Tibial nerve (tissue), 4 donors: ENCODE data around the gene NUDT13. TPM values are rescaled to one million over a fixed set of nuclear protein-coding genes. Genes with fewer than 3 reads are reported as not detected.
"Not testable (repeated sequence)": the region's sequence is repeated elsewhere in the genome, so short reads cannot be mapped to it uniquely, and the experiment has no call there.

Experiments
- DNase-seq, 2 donors: peaks; one replicate each; pipeline ENCODE4 v3.0.0-alpha.2; 2019; ENCODE audit warnings: low spot score in 2 of 2
- H3K27ac ChIP-seq, 4 donors: fragments of 200-600 bp; sonication (generic) in 3 of 4; one replicate each; pipeline ENCODE4 v1.5.1; 2017 to 2019; ENCODE audit warnings: mild to moderate bottlenecking in 1 of 4
- H3K27me3 ChIP-seq, 2 donors: fragments of 200-600 bp; sonication (generic) in 1 of 2; one replicate each; pipeline versions ENCODE4 v1.5.1 to v1.6.0; 2017 to 2019
- H3K36me3 ChIP-seq, 3 donors: fragments of 200-600 bp; sonication (generic); one replicate each; pipeline ENCODE4 v1.5.1; 2018 to 2019
- H3K4me1 ChIP-seq, 4 donors: fragments of 200-600 bp; sonication (generic) in 3 of 4; one replicate each; pipeline ENCODE4 v1.5.1; 2017 to 2019
- H3K4me3 ChIP-seq, 4 donors: fragments of 200-600 bp; sonication (generic) in 3 of 4; one replicate each; pipeline ENCODE4 v1.5.1; 2017 to 2019; ENCODE audit warnings: mild to moderate bottlenecking in 1 of 4, moderate library complexity in 1 of 4
- H3K9me3 ChIP-seq, 4 donors: fragments of 200-600 bp; sonication (generic) in 3 of 4; one replicate each; pipeline ENCODE4 v1.5.1; 2017 to 2019
- CTCF ChIP-seq, 5 experiments: fragments of 200-600 bp in 3 of 5; fragments of 450-650 bp in 2 of 5; sonication (generic) in 3 of 5; IDR thresholded peaks; one replicate each; pipeline ENCODE4 v1.5.1; 2016 to 2019; ENCODE audit warnings: antibody characterized with exemption in 5 of 5, mild to moderate bottlenecking in 3 of 5, moderate library complexity in 2 of 5
- EP300 ChIP-seq, 2 donors: sonication (generic); formaldehyde crosslinking; IDR thresholded peaks; one replicate each; pipeline ENCODE4 v1.6.1; 2017; ENCODE audit warnings: antibody characterized with exemption in 2 of 2, mild to moderate bottlenecking in 1 of 2
- POLR2A ChIP-seq, 2 donors: fragments of 450-650 bp; IDR thresholded peaks; one replicate each; pipeline ENCODE4 v1.6.1; 2017; ENCODE audit warnings: antibody characterized with exemption in 2 of 2, mild to moderate bottlenecking in 2 of 2, moderate library complexity in 2 of 2
- WGBS, 2 donors: methylation state at CpG; one replicate each; pipeline ENCODE4 v1.1.5; 2018; 5-methylcytosine and 5-hydroxymethylcytosine counted together
- total RNA-seq, 4 donors: library from RNA; depleted of rRNA; stranded (reverse); fragments of >200 nt; gene quantifications; one replicate each; pipeline ENCODE4 v1.1.0, GENCODE V29; 2016

NUDT13 gene
- total RNA-seq, 4 donors from 2014 or later: 1.2 to 10.5 (median 4.2) TPM

GRCh38 chr10:73141603-73142002 lies 31.3 kb downstream of the NUDT13 start:
- no peaks in the 10 kb centered on the region for H3K27me3 ChIP-seq
- no peak for DNase-seq
- H3K4me3 ChIP-seq: no peak overlapping the region
- WGBS, 2 donors: 87 to 94% methylated on average over 3 of the region's 3 CpGs
- H3K36me3 ChIP-seq: peaks cover 0 to 100% (median 37%) of the 10 kb centered on the region in 3 donors
- no peaks in the 10 kb centered on the region for H3K9me3 ChIP-seq
- no peaks in the 10 kb centered on the region for H3K4me1 ChIP-seq
- no peak overlapping the region for H3K27ac ChIP-seq
- TF ChIP-seq CTCF (IDR thresholded peaks at IDR 0.05): no peak
- TF ChIP-seq POLR2A (IDR thresholded peaks at IDR 0.05): no peak
- TF ChIP-seq EP300 (IDR thresholded peaks at IDR 0.05): no peak

GRCh38 chr10:73150633-73151413 lies 40.6 kb downstream of the NUDT13 start:
- not testable (repeated sequence) for H3K9me3 ChIP-seq, DNase-seq, H3K27me3 ChIP-seq, H3K4me3 ChIP-seq, H3K4me1 ChIP-seq, H3K27ac ChIP-seq
- H3K36me3 ChIP-seq: peaks cover 6 to 88% (median 17%) of the 10 kb centered on the region in 3 donors
- WGBS, 2 donors: 96 to 99% methylated on average over 6 to 7 of the region's 8 CpGs

- no peaks in the 10 kb centered on the region for H3K4me1 ChIP-seq
- peaks cover 6 to 88% (median 16%) of the 10 kb centered on the region in 3 donors for H3K36me3 ChIP-seq
- H3K27me3 ChIP-seq: no peaks in the 10 kb centered on the region
- no peak for DNase-seq
- 95 to 99% methylated on average over 3 of the region's 3 CpGs for WGBS, 2 donors
- H3K27ac ChIP-seq: no peak overlapping the region
- no peaks in the 10 kb centered on the region for H3K9me3 ChIP-seq
- TF ChIP-seq CTCF (IDR thresholded peaks at IDR 0.05) (no peak), EP300 (IDR thresholded peaks at IDR 0.05) (no peak), POLR2A (IDR thresholded peaks at IDR 0.05) (no peak)
- no peak overlapping the region for H3K4me3 ChIP-seq
These were observed 41.8 kb downstream of the NUDT13 start for GRCh38 chr10:73152009-73152408.

GRCh38 chr10:73156054-73156453 lies 45.8 kb downstream of the NUDT13 start:
- TF ChIP-seq POLR2A (IDR thresholded peaks at IDR 0.05) (no peak), CTCF (IDR thresholded peaks at IDR 0.05) (no peak), EP300 (IDR thresholded peaks at IDR 0.05) (no peak)
- Histone ChIP-seq H3K4me3 (no peak overlapping the region), H3K4me1 (peaks cover 0 to 4% (median 0%) of the 10 kb centered on the region in 4 donors), H3K27me3 (no peaks in the 10 kb centered on the region), H3K27ac (no peak overlapping the region), H3K36me3 (peaks cover 6 to 83% (median 14%) of the 10 kb centered on the region in 3 donors), H3K9me3 (no peaks in the 10 kb centered on the region)
- DNase-seq: no peak
- 79 to 89% methylated on average over 3 of the region's 3 CpGs for WGBS, 2 donors

- H3K36me3 ChIP-seq: peaks cover 2 to 76% (median 3%) of the 10 kb centered on the region in 3 donors
- H3K9me3 ChIP-seq: no peaks in the 10 kb centered on the region
- WGBS, 2 donors: 5 to 6% methylated on average over 5 of the region's 5 CpGs
- DNase-seq: peak; percentile 40 to 63
- H3K27ac ChIP-seq: no peak overlapping the region
- no peak for TF ChIP-seq EP300 (IDR thresholded peaks at IDR 0.05)
- TF ChIP-seq CTCF (IDR thresholded peaks at IDR 0.05): peak; percentile 63 to 78 (median 74)
- no peaks in the 10 kb centered on the region for H3K27me3 ChIP-seq
- no peak overlapping the region for H3K4me3 ChIP-seq
- H3K4me1 ChIP-seq: peaks cover 0 to 27% (median 0%) of the 10 kb centered on the region in 4 donors
These were observed 48.9 kb downstream of the NUDT13 start for GRCh38 chr10:73159038-73159648.
